Activated T-cell treated with anti-CD3 and anti-CD28 coated beads, Interleukin-2, amount 50 U/mL, for 72 hours (primary cell): ENCODE measurements around the gene GCA. TPM values are rescaled to one million over a fixed set of nuclear protein-coding genes. Genes with fewer than 3 reads are reported as not detected.
A peak's percentile ranks its signal among the peaks of the same experiment; 100 is the strongest.

Source experiments
- ATAC-seq, 2 donors: fragments of 150-1000 bp; cut with Tn5 transposase; replicated peaks in 1 of 2; 2 replicates each; pipeline ENCODE4 v1.10.0; 2021; ENCODE audit warnings: moderate library complexity in 2 of 2, mild to moderate bottlenecking in 1 of 2
- DNase-seq, 2 donors: peaks; one replicate each; pipeline ENCODE4 v3.0.0; 2021 to 2022; ENCODE audit warnings: mixed read lengths in 1 of 2
- H3K27ac Mint-ChIP-seq: one replicate; pipeline ENCODE4 v1.8.0; 2022; ENCODE audit warnings: mild to moderate bottlenecking, moderate library complexity, mixed read lengths
- H3K27me3 Mint-ChIP-seq: one replicate; pipeline ENCODE4 v1.8.0; 2022; ENCODE audit warnings: low read depth, mixed read lengths
- H3K36me3 Mint-ChIP-seq, 2 donors: one replicate each; pipeline ENCODE4 v1.8.0; 2022; ENCODE audit warnings: mixed read lengths in 2 of 2, mild to moderate bottlenecking in 1 of 2; ENCODE audit not compliant: insufficient read depth in 2 of 2
- H3K4me1 Mint-ChIP-seq: one replicate; pipeline ENCODE4 v1.8.0; 2022; ENCODE audit warnings: low read depth, mixed read lengths
- H3K4me3 Mint-ChIP-seq, 2 donors: one replicate each; pipeline ENCODE4 v1.8.0; 2022; ENCODE audit warnings: mild to moderate bottlenecking in 2 of 2, mixed read lengths in 2 of 2, moderate library complexity in 2 of 2
- H3K9me3 Mint-ChIP-seq, 2 donors: one replicate each; pipeline ENCODE4 v1.8.0; 2022; ENCODE audit warnings: mixed read lengths in 2 of 2
- total RNA-seq, 2 donors: library from RNA; stranded (reverse); gene quantifications; one replicate each; pipeline ENCODE4 v1.2.3, GENCODE V29; 2022

The GCA gene
- total RNA-seq, 2 donors from 2014 or later = 18.7 to 22.2 TPM

DNA sequence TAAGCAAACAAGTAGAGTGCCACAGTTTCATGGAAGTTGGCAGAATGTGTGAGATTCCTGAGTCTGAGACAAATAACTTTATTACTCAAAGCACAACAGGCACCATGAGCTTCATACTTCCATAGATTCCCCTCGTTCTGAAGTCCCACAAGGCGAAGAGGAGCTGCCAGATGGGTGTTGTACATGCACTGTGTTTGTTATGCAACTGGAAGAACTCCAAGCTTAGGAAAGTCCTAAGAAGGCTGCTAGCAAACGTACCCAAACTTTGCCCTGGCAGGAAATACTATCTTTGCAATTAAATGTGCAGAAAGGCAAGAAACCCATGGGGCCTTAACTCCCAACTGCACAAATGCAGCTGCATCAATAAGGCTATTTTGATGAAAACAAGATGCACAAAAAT, 1.6 kb upstream of the GCA start:
- no peaks in the 10 kb centered on the region for H3K27me3 Mint-ChIP-seq
- no peak for ATAC-seq
- no peak overlapping the region for H3K4me3 Mint-ChIP-seq
- H3K9me3 Mint-ChIP-seq = no peaks in the 10 kb centered on the region
- DNase-seq = no peak
- H3K27ac Mint-ChIP-seq = no peak overlapping the region
- H3K4me1 Mint-ChIP-seq = peaks cover 16% of the 10 kb centered on the region
- H3K36me3 Mint-ChIP-seq = peaks cover 0 to 2% of the 10 kb centered on the region in 2 donors

DNA sequence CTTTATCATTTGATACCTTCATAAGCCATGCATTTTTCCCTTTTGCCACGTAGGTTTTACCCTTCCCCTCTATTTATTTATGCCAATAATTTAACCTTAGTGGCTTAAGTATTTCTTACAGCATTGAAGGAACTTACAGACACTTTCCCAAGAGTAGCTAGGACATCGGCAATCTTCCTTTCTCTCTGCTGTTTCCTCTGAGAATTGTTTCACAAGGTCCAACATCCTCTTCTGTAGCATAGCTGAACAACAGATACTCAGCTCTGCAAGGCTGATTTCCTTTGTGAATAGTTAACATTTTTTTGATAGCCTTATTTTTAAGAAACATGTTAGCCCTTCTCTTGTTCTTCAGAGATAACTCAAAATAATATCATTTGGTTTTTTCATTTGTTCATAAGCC, 1.1 kb upstream of the GCA start:
- peaks cover 0 to 2% of the 10 kb centered on the region in 2 donors for H3K36me3 Mint-ChIP-seq
- DNase-seq (no peak), ATAC-seq (no peak)
- no peak overlapping the region for H3K27ac Mint-ChIP-seq
- peaks cover 16% of the 10 kb centered on the region for H3K4me1 Mint-ChIP-seq
- H3K27me3 Mint-ChIP-seq = no peaks in the 10 kb centered on the region
- H3K4me3 Mint-ChIP-seq = peak overlapping the region in 1 of 2 donors; percentile 97
- no peaks in the 10 kb centered on the region for H3K9me3 Mint-ChIP-seq

DNA sequence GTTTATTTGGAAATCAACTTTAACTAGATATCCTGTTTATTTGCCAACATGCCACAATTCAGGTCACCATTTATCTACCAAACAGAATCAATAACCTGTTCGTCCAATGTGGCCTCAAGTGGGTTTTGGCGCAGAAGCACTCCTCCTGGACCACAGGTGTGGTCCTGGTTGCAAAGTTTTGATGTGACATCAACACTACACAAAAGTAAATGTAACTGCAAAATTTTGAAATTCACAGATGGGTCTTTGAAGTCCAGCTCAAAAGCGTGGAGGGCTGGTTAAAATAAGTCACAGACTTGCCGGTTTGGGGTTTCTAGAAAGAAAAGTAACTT, 474 bp upstream of the GCA start:
- ATAC-seq (no peak), DNase-seq (no peak)
- Mint-ChIP-seq H3K9me3 (no peaks in the 10 kb centered on the region), H3K4me1 (peaks cover 16% of the 10 kb centered on the region), H3K27me3 (no peaks in the 10 kb centered on the region), H3K36me3 (peaks cover 0 to 2% of the 10 kb centered on the region in 2 donors), H3K4me3 (peak overlapping the region; percentile 90 to 97), H3K27ac (peak overlapping the region; percentile 74)

DNA sequence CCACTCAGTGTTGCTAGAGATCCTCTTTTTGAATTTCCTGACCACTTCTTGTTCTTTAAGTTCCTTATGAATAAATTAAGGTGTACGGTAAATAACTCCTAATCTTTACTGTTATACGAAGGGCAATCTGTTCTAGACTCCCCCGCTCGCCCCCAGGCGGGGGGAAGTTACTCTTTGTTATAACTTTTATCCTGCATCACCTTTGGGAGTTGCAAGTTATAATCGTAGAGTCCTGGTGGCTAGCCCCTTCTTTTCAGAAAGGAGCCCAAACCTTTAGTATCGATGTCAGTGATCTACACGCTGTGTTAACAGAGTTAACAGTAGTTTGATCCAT, 652 bp downstream of the GCA start:
- ATAC-seq (no peak), DNase-seq (peak in 1 of 2 donors; percentile 8)
- H3K4me1 Mint-ChIP-seq = peaks cover 16% of the 10 kb centered on the region
- no peaks in the 10 kb centered on the region for H3K27me3 Mint-ChIP-seq
- H3K9me3 Mint-ChIP-seq = no peaks in the 10 kb centered on the region
- peak overlapping the region; percentile 90 to 97 for H3K4me3 Mint-ChIP-seq
- peaks cover 0 to 2% of the 10 kb centered on the region in 2 donors for H3K36me3 Mint-ChIP-seq
- peak overlapping the region; percentile 92 for H3K27ac Mint-ChIP-seq

DNA sequence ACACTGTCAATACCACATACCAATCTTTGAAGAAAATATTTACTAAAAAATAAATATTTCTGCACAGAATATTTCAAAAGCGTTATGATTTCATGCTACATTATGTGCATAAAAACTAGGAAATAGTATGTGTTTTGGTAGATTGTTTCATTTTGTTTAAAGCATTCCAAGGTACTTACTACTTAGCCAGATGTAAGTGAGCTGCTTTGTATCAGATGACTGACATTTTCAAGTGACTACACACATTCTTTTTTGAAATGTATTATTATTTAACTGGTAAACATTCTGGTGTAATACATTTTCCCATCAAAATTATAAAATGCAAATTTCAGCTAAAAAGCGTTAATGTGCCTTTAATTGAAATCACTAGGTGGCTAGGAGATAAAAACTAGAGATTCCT, 21.5 kb downstream of the GCA start:
- Mint-ChIP-seq H3K4me3 (no peak overlapping the region), H3K27ac (no peak overlapping the region), H3K9me3 (no peaks in the 10 kb centered on the region), H3K36me3 (no peaks in the 10 kb centered on the region), H3K27me3 (no peaks in the 10 kb centered on the region), H3K4me1 (no peaks in the 10 kb centered on the region)
- no peak for DNase-seq
- ATAC-seq = no peak

DNA sequence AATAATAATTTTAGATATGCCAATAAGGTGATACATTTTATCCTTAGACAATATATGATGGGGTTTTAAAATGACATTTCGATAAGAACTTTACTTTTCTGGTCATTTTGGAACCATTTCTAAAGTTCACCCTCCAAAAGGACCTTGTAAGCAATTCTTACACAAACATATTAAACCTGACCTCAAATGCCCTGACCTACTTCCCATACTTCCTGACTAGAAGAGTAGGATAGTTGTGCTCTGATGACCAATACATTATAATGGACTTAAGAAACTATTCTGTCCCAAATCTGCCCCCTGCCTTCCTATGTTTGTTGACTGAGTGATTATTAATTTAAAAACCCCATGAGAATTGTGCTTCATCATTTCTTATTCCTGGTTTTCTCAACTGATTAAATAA, 24.6 kb downstream of the GCA start:
- Mint-ChIP-seq H3K4me3 (no peak overlapping the region), H3K36me3 (no peaks in the 10 kb centered on the region), H3K27ac (no peak overlapping the region), H3K4me1 (no peaks in the 10 kb centered on the region), H3K9me3 (no peaks in the 10 kb centered on the region), H3K27me3 (no peaks in the 10 kb centered on the region)
- no peak for DNase-seq
- ATAC-seq = no peak

DNA sequence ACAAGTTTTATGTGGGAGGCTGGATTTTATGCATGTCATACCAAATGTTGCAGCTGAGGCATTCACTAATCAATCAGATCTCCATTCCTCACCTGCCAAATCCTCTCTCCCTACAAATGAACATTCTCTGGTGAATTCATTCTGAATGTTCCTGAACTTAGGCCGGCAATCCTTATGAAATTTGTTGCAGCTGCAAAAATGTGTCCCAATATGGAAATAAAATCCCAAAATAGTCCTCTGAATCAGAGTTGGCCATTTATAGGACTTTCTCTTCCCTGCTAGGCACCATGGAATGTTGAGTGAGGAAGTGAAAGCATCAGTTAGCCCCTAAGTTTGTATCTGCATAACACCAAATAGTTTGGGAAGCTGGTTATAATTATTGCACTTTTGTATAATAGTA, 25.6 kb downstream of the GCA start:
- DNase-seq (no peak), ATAC-seq (no peak)
- Mint-ChIP-seq H3K4me1 (no peaks in the 10 kb centered on the region), H3K4me3 (no peak overlapping the region), H3K27me3 (no peaks in the 10 kb centered on the region), H3K27ac (no peak overlapping the region), H3K9me3 (no peaks in the 10 kb centered on the region), H3K36me3 (no peaks in the 10 kb centered on the region)

DNA sequence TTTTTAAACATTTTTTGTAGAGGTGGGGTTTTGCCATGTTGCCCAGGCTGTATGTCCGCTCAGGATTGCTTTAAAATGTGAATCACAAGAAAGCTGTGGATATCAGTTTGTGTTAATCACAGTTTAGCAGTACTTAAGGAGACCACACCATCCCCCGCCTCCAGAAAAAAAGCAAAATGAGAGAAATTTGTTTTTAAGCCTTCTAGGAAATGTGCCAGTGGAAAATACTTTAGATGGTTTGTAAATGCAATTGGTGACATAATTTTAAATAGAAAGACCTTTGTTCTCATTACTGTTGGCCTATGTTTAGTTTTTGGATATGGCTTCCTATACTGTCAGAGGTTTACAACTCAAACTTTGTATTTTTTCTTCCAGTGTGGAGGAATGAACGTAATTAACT, 27.0 kb downstream of the GCA start:
- Mint-ChIP-seq H3K4me3 (no peak overlapping the region), H3K27me3 (no peaks in the 10 kb centered on the region), H3K27ac (no peak overlapping the region), H3K4me1 (no peaks in the 10 kb centered on the region), H3K36me3 (no peaks in the 10 kb centered on the region), H3K9me3 (no peaks in the 10 kb centered on the region)
- DNase-seq (no peak), ATAC-seq (no peak)

DNA sequence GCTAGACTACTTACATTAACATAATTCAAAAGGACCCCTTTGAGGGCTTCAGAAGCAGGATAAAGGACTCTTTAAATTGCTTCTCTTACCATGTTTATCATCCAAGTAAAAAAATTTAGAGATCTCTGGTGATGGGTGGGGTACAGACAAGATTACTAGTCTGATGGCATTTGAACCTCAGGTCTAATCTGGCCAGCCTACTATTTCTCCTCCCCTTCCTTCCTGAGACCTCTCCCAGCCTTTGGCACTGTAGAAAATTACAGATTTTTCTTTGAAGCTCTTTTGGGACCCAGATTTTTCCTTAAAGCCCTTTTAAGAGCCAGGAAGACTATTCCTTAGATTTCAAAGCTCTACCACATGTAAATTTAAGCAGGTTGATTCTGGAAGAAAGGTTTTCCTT, 28.9 kb downstream of the GCA start:
- no peak overlapping the region for H3K4me3 Mint-ChIP-seq
- H3K4me1 Mint-ChIP-seq = no peaks in the 10 kb centered on the region
- no peak overlapping the region for H3K27ac Mint-ChIP-seq
- no peaks in the 10 kb centered on the region for H3K36me3 Mint-ChIP-seq
- no peaks in the 10 kb centered on the region for H3K9me3 Mint-ChIP-seq
- no peaks in the 10 kb centered on the region for H3K27me3 Mint-ChIP-seq
- DNase-seq = no peak
- no peak for ATAC-seq

DNA sequence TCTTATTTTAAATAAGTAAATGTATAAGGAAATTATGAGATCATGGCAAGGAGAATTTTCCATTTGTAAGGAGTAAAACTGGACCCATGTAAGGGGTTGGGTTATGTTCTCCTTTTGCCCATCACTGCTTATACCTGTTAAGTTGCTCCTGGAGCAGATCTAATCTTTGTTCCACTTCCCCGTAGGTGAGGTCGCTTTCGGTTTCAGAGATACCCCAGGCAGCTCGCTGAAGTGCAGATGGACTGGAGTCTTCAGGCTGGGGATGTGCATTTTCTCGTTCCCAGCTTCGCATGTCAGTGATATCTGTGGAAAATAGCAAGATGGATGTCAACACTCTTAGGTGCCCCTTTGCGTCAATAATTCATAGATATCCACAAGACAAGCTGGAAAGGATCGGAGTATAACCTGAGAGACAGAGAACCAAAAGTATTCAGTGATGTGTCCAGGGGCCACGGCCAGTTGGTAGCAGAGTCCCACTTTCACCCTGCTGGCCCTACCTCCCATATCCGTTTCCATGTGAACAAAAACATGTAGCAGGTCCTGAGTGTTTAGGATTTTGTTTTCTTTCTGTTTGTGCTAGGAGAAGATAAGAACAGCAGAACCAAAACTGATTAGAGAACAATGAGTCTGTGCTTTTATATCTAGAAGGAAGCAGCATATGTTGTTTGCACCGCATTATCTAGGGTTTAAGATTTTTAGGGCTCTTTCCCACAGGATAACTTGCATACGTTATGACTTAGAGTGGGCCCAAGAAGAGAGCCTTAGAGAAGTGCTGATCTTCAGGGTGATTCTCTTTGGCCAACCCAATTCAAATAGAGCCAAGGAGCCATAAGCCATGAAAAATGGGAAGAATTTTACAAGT, 36.0 kb downstream of the GCA start:
- no peak overlapping the region for H3K27ac Mint-ChIP-seq
- no peaks in the 10 kb centered on the region for H3K36me3 Mint-ChIP-seq
- H3K4me1 Mint-ChIP-seq = no peaks in the 10 kb centered on the region
- peaks cover 7% of the 10 kb centered on the region for H3K27me3 Mint-ChIP-seq
- ATAC-seq = no peak
- peak overlapping the region in 1 of 2 donors; percentile 31 for H3K4me3 Mint-ChIP-seq
- H3K9me3 Mint-ChIP-seq = no peaks in the 10 kb centered on the region
- no peak for DNase-seq

DNA sequence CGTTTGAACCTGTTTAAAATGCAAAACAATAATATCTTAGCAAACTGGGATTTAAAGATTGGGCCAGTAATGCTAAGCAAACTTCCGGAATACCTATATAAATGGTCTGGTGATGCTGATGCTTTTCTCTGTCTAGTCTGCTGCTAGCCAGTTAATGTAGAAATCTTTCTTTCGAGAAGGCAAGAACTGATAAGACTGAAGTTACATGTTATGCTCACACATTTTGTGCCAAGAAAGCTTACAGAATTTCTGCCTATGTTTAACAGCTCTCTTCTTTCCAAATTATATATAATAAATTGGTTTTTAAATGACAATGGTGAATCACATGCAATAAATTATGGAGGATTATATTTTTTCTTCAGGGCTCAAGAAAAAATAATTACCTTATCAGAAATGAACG, 37.9 kb downstream of the GCA start:
- no peak overlapping the region for H3K4me3 Mint-ChIP-seq
- no peak overlapping the region for H3K27ac Mint-ChIP-seq
- ATAC-seq (no peak), DNase-seq (no peak)
- no peaks in the 10 kb centered on the region for H3K4me1 Mint-ChIP-seq
- H3K27me3 Mint-ChIP-seq = peaks cover 7% of the 10 kb centered on the region
- no peaks in the 10 kb centered on the region for H3K9me3 Mint-ChIP-seq
- H3K36me3 Mint-ChIP-seq = no peaks in the 10 kb centered on the region

DNA sequence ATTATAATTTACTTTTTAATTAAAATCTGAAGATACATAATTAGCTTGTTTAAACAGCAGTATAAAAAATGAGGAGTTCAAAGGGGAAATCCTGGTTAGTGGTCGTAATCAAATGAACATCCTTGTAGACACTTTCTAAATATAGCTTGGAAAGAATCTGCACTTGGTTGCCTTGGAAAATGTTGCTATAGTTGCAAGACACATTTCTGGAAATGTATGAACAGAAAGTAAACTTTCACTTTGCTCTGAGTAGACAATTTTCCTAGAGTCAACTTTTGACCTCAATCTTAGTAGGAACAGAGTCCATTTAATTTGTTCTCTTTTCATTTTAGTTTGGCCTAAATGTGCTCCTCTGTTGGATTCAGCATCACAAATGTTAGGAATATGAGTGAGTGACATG, 38.3 kb downstream of the GCA start:
- Mint-ChIP-seq H3K27me3 (peaks cover 7% of the 10 kb centered on the region), H3K27ac (no peak overlapping the region), H3K4me1 (no peaks in the 10 kb centered on the region), H3K36me3 (no peaks in the 10 kb centered on the region), H3K4me3 (no peak overlapping the region), H3K9me3 (no peaks in the 10 kb centered on the region)
- DNase-seq = no peak
- no peak for ATAC-seq

DNA sequence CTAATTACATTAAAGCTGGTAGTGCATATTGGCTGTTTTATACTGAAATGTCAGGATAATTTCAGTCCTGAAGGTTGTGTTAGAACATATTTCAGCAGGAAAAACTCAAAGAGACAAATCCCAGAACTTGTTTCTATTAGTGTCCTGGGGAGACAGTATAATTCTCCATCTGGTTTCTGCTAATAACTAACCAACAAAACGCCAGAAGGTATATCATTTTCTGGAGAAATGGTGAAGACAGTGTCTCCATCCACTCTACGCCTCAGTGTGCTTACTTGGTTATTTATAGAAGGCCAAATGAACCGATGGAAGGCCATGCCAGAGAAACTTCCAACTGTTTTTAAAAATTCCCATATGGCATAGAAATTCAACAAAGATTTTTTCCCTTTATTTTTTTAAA, 41.6 kb downstream of the GCA start:
- ATAC-seq (no peak), DNase-seq (no peak)
- Mint-ChIP-seq H3K4me1 (no peaks in the 10 kb centered on the region), H3K9me3 (no peaks in the 10 kb centered on the region), H3K27me3 (no peaks in the 10 kb centered on the region), H3K36me3 (no peaks in the 10 kb centered on the region), H3K27ac (no peak overlapping the region), H3K4me3 (no peak overlapping the region)

DNA sequence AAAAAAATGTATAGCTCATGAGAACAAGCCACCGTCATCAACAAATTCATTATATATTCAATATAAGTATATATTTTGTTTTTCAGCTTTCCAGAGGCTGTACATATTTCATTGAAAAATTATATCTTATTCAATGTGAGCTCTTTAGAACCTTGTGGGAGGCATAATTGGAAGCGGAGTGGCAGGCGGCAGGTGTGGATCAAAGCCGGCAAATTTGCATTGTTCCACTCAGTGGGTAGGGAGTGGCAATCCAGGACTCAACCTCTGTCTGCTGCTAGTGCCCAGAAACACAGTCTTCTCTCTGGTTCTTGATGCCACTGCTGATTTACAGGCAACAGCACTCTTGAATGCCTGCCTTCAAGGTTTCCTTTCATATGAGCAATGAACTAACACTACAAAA, 46.9 kb downstream of the GCA start:
- Mint-ChIP-seq H3K27me3 (peaks cover 7% of the 10 kb centered on the region), H3K4me1 (no peaks in the 10 kb centered on the region), H3K36me3 (no peaks in the 10 kb centered on the region), H3K27ac (no peak overlapping the region), H3K9me3 (no peaks in the 10 kb centered on the region), H3K4me3 (no peak overlapping the region)
- DNase-seq (no peak), ATAC-seq (no peak)
